Measurements from ENCODE around the gene SDSL.

The SDSL gene

DNA sequence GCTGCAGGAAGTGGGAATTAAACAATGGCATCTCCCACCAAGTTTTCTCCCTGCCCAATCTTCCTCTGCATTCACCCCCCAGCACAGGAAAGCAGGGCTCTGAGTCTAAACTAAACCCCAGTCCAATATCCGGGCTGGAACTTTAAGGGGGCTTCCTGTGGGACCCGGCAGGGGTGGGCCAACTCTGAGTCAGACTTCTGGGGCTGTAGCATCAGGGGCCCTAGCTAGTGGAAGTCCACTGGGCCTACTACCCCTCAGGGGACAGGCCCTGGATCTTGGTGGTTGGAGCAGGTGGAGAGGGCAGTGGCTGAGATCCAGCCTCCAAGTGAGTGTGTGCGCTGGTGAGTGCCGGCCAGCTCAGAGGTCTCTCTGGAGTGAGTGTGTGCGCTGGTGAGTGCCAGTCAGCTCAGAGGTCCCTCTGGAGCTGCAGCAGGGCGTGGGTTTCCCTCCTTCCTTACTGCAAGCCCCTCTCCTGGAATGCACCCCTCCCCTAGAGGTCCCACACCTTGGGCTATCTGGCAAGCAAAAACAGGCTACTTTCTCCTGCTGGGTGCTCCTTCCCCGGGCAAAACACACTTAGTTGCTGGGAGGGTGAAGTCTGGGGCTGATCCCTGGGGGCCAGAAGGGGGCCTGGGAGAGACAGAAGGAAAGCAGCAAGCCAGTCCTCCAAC, 55.1 kb downstream of the SDSL start:
- DNase-seq: no peak
- intact Hi-C loops (cut with DNase I): no loop called here

DNA sequence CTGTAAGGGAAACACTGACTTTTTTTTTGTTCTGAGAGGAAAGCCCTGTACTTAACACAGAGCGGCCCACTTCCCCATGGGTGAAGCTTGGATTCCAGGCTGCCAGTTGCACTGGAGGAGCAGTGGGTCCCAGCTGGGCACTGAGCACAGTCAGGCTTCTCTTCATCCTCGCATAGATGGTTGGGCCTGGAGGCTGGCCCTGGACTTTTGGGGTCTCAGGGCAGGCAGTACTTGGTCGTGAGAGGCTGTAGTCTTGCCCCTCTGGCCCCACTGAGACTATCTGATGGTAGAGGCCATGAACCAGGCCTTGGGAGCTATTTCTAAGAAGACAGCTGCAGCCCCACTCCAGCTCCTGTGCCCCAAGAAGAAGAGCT, 55.6 kb downstream of the SDSL start:
- intact Hi-C loops (cut with DNase I): no loop called here
- peak in 1 of 10 donors; percentile 62 for DNase-seq

DNA sequence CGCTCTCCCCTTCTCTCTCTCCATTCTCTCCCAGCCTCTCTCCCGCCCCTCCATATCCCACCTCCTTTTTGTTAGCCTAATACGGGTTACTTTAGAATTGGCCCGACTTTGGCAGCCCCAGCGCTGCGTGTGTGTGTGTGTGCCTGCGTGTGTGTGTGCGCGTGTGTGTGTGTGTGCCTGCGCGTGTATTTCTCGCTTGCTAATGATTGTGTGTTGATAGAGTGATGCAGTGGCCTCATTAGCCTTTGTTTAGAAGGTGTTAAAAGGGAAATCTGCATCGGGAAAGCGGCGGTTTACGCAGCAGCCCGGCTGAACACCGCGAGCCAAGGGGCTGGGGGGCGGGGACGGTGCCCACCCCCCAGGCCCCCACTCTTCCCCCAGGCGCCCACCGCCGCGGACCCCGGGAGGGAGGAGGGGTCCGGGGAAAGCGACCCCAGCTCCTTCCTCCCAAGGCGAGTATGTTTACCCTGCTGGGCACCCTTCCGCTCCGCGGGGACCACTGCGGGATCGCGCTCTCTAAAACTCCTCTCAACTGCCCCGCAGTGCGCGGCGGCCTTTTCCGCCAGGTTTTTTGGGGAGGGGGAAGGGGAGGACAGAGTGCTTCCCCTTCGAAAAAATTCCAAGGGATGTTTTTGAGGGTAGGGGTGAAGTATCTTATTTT, 56.3 kb downstream of the SDSL start:
- intact Hi-C loops (cut with DNase I): no loop called here
- DNase-seq: no peak

DNA sequence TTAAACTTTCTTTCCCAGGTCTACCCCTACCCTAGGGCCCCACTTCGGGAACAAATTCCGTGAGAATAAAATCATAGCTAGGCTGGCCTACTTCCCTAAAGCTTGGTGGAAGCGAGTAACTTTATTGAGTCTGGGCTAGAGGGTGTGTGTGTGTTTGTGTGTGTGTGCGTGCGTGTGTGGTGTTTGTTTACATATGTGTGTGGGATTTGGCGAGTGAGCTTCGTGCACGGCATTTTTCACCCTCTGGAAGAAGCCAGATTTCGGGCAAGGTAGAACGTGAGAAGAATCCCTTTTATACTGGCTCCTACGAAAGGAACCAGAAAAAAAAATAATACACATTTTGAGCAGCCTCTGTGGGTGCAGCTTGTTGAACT, 57.0 kb downstream of the SDSL start:
- intact Hi-C loops (cut with DNase I): no loop called here
- no peak for DNase-seq

DNA sequence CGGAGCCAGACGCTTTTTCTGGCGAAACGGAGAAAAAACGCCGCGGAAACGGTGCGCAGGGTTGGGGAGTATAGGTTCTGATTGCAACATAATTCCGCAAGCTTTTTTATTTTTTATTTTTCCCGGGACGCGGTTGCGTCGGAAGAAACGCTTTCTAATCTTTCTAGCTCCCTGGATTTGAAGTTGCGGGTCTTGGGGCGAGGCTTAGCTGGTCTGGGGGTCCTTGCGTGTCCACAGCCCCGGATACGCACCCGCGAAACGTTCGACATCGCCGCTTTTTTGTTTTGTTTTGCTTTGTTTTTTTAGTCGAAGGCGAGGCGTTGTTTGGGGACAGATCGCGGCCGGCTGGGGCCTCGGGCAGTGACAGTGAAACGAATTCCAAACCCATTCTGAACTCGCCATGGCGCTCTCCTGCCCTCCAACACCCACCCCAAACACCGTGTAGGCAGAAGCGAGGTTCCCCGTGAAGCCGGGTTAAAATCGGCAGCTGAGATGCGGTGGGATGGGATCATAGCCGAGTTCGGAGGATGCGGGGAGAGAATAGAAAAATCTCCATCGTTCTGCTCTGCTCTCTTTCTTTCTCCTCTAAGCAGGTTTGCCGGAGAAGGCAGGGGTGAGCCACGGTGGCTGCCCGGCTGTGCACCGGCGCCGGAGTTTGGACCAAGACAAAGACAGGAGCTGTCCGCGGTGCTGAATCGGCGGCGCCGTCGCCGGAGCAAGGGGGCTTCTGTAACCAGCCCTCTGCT, 57.6 kb downstream of the SDSL start:
- DNase-seq: peak in 1 of 10 donors; percentile 40
- intact Hi-C loops (cut with DNase I): no loop called here

DNA sequence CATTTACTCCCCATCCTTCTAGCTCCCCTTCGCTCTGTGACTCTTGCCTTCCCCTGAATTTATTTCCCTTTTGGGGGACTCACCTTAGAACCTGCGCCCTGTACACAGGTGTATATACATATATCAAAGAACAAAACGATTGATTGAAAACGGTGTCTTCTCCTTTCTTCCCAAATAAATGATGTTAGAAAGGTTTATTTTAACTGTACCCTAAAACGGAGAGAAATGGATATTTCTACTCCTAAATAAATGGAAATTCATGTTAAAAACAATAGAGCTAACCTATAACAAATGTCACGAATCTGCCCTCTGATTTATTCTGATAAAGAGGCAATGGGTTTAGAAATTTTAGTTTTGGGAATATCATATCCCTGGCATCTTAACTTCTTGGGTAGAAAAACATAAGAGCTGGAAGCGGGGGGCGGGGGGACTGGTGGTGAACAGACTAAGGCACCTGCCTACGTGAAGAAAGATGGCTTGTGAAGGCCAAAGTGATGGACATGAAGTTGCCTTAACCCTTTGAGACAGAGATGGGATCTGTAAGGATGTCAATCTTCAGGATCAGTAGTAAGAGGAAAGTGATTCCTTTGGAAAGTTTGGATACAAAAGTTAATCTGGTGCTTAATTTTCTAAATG, 58.3 kb downstream of the SDSL start:
- intact Hi-C loops (cut with DNase I): no loop called here

DNA sequence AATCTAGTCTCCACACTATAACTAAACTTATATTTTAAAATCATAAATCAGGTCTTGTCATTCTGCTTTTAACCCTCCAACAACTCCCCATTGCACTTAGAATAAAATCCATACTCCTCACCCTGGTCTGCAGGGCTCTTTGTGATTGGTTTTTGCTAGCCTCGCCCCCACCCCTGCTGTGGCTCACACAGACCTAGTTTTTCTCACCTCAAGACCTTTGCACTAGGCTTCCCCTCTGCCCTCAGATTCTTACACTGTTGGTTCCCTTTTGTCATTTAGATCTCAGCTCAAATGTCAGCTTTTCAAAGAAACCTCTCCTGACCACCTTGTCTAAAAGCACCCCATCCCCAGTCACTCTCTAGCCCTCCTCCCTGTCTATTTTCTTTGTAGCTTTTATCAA, 60.2 kb downstream of the SDSL start:
- DNase-seq: no peak
- intact Hi-C loops (cut with DNase I): no loop called here

More for the DNA sequence above, 58.3 kb downstream of the SDSL start:
- DNase-seq: no peak

DNA sequence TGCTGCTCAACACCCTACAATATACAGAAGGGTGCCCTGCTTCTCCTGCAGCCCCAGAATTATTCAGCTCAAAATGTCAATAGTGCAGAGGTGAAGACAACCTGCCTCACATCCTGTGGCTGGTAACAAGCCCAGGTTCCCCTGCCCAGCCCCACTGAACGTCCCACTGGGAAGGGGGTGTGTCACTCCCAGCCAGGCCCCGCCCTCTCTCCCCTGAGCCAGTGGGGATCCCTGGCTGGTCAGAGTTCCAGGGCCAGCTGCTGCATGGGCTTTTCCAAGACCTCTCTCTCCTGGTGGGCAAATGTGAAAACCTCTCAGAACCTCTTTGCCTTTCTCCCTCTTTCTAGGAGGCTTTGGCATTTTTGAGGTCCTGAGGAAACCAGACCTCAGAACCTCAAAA, 63.1 kb downstream of the SDSL start:
- intact Hi-C loops (cut with DNase I): no loop called here
- DNase-seq: peak in 1 of 10 donors; percentile 52

DNA sequence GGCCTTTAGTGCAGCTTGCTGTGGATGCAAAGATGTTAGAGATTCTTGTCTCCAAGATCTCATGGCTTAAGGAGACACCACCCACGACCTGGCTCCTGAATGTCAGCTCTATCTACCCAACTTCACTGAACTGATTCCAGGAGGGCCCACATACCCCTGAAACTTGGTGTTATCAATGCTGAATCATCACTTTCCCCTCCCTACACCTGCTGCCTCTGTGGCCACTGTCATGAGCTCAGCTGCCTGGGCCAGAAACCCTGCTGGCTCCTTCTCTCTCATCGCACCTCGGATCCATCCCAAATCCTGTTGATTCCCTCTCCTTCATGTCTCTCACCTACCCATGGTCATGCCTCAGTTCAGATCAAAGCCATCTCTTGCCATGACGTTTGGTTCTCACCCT, 64.5 kb downstream of the SDSL start:
- no peak for DNase-seq
- intact Hi-C loops (cut with DNase I): no loop called here

Measured in posterior cingulate gyrus (tissue), 11 donors.